ENCODE data around the gene NOB1. TPM values are rescaled to one million over a fixed set of nuclear protein-coding genes. Genes with fewer than 3 reads are reported as not detected.
"Not testable (repeated sequence)": the region's sequence is repeated elsewhere in the genome, so short reads cannot be mapped to it uniquely, and the experiment has no call there.

The NOB1 gene
- total and polyA plus RNA-seq, 5 experiments from 2014 or later = 35.1 to 61.5 (median 59.7) TPM

- H3K9me3 Mint-ChIP-seq = peaks cover 0 to 19% (median 9%) of the 10 kb centered on the region in 9 donors
- peaks cover 9 to 50% (median 45%) of the 10 kb centered on the region in 4 donors for H3K4me1 Mint-ChIP-seq
- no peak overlapping the region for H3K4me3 Mint-ChIP-seq
- no peaks in the 10 kb centered on the region for H3K27me3 Mint-ChIP-seq
- POLR2A ChIA-PET = no interaction called here
- peak overlapping the region in 1 of 10 donors; percentile 16 for H3K27ac Mint-ChIP-seq
- DNase-seq = no peak
- ATAC-seq = no peak
- peaks cover 14 to 34% (median 24%) of the 10 kb centered on the region in 3 donors for H3K36me3 Mint-ChIP-seq
Observed at GRCh38 chr16:69775563-69775962, 20.8 kb upstream of the NOB1 start.

GRCh38 chr16:69773260-69773947 is 18.7 kb upstream of the NOB1 start:
- ATAC-seq = no peak
- peaks cover 14 to 28% (median 24%) of the 10 kb centered on the region in 3 donors for H3K36me3 Mint-ChIP-seq
- H3K4me3 Mint-ChIP-seq = no peak overlapping the region
- H3K27me3 Mint-ChIP-seq = no peaks in the 10 kb centered on the region
- H3K27ac Mint-ChIP-seq = peak overlapping the region in 4 of 10 donors; percentile 8 to 80 (median 17)
- peaks cover 13 to 63% (median 52%) of the 10 kb centered on the region in 4 donors for H3K4me1 Mint-ChIP-seq
- POLR2A ChIA-PET = interaction anchor here (0.6 kb wide), 1 partner anchor 13 kb away, joined by 3 read pairs; no protein-coding TSS in a partner anchor
- DNase-seq = no peak
- peaks cover 0 to 19% (median 9%) of the 10 kb centered on the region in 9 donors for H3K9me3 Mint-ChIP-seq

- H3K4me1 Mint-ChIP-seq = peaks cover 17 to 69% (median 61%) of the 10 kb centered on the region in 4 donors
- H3K27me3 Mint-ChIP-seq = no peaks in the 10 kb centered on the region
- no peak overlapping the region for H3K4me3 Mint-ChIP-seq
- H3K36me3 Mint-ChIP-seq = peaks cover 14 to 25% (median 24%) of the 10 kb centered on the region in 3 donors
- no peak overlapping the region for H3K27ac Mint-ChIP-seq
- ATAC-seq = no peak
- POLR2A ChIA-PET = no interaction called here
- DNase-seq = no peak
- peaks cover 0 to 19% (median 9%) of the 10 kb centered on the region in 9 donors for H3K9me3 Mint-ChIP-seq
Observed at GRCh38 chr16:69771651-69771967, 16.9 kb upstream of the NOB1 start.

GRCh38 chr16:69769404-69769803 is 14.7 kb upstream of the NOB1 start:
- peaks cover 0 to 6% (median 5%) of the 10 kb centered on the region in 3 donors for H3K36me3 Mint-ChIP-seq
- ATAC-seq (no peak), DNase-seq (no peak)
- no peak overlapping the region for H3K4me3 Mint-ChIP-seq
- peaks cover 23 to 72% (median 58%) of the 10 kb centered on the region in 4 donors for H3K4me1 Mint-ChIP-seq
- peaks cover 0 to 2% (median 0%) of the 10 kb centered on the region in 9 donors for H3K9me3 Mint-ChIP-seq
- H3K27me3 Mint-ChIP-seq = no peaks in the 10 kb centered on the region
- POLR2A ChIA-PET = no interaction called here
- peak overlapping the region in 1 of 10 donors; percentile 31 for H3K27ac Mint-ChIP-seq

- H3K27ac Mint-ChIP-seq = peak overlapping the region in 2 of 10 donors; percentile 2 to 63
- no peaks in the 10 kb centered on the region for H3K27me3 Mint-ChIP-seq
- H3K4me3 Mint-ChIP-seq = no peak overlapping the region
- H3K4me1 Mint-ChIP-seq = peaks cover 19 to 69% (median 55%) of the 10 kb centered on the region in 4 donors
- H3K36me3 Mint-ChIP-seq = peaks cover 0 to 2% (median 0%) of the 10 kb centered on the region in 3 donors
- peaks cover 0 to 2% (median 0%) of the 10 kb centered on the region in 9 donors for H3K9me3 Mint-ChIP-seq
- POLR2A ChIA-PET = no interaction called here
- DNase-seq = no peak
- ATAC-seq = no peak
Observed at GRCh38 chr16:69768666-69769065, 13.9 kb upstream of the NOB1 start.

- peak overlapping the region in 3 of 10 donors; percentile 12 to 59 (median 32) for H3K27ac Mint-ChIP-seq
Observed at GRCh38 chr16:69767459-69768229, 12.9 kb upstream of the NOB1 start.

GRCh38 chr16:69763599-69763942 is 8.8 kb upstream of the NOB1 start:
- ATAC-seq (no peak), DNase-seq (no peak)
- Mint-ChIP-seq H3K27me3 (no peaks in the 10 kb centered on the region), H3K4me3 (peak overlapping the region; percentile 78 to 97 (median 87)), H3K27ac (peak overlapping the region; percentile 81 to 99 (median 96)), H3K4me1 (peaks cover 18 to 47% (median 42%) of the 10 kb centered on the region in 4 donors), H3K9me3 (no peaks in the 10 kb centered on the region), H3K36me3 (peaks cover 0 to under 1% (median 0%) of the 10 kb centered on the region in 3 donors)
- POLR2A ChIA-PET = interaction anchor here (0.5 to 2.1 kb wide), 3 partner anchors 9 to 1546 kb away, joined by 4 to 17 read pairs (median 12); partner anchors contain the start of genes NOB1 and NQO1

More at GRCh38 chr16:69767459-69768229, 12.9 kb upstream of the NOB1 start:
- DNase-seq (no peak), ATAC-seq (no peak)
- Mint-ChIP-seq H3K27me3 (no peaks in the 10 kb centered on the region), H3K4me3 (peak overlapping the region in 1 of 10 donors; percentile 7), H3K36me3 (peaks cover 0 to 2% (median 0%) of the 10 kb centered on the region in 3 donors), H3K4me1 (peaks cover 20 to 68% (median 55%) of the 10 kb centered on the region in 4 donors), H3K9me3 (no peaks in the 10 kb centered on the region)
- POLR2A ChIA-PET = no interaction called here

GRCh38 chr16:69762814-69763598 is 8.3 kb upstream of the NOB1 start:
- peak in 7 of 10 donors; percentile 5 to 60 (median 43) for DNase-seq
- Mint-ChIP-seq H3K9me3 (no peaks in the 10 kb centered on the region), H3K4me1 (peaks cover 17 to 46% (median 40%) of the 10 kb centered on the region in 4 donors), H3K27ac (peak overlapping the region; percentile 81 to 99 (median 96)), H3K4me3 (peak overlapping the region; percentile 78 to 97 (median 87)), H3K36me3 (no peaks in the 10 kb centered on the region), H3K27me3 (no peaks in the 10 kb centered on the region)
- ATAC-seq = peak; percentile 52 to 75
- POLR2A ChIA-PET = interaction anchor here (0.5 to 2.1 kb wide), 4 partner anchors 9 to 1546 kb away, joined by 3 to 17 read pairs (median 8); partner anchors contain the start of genes NOB1 and NQO1

GRCh38 chr16:69761983-69762813 is 7.5 kb upstream of the NOB1 start, which contains the start of gene WWP2:
Gene WWP2, plus strand, starts transcription at chr16:69762332. Its CDS starts 24,679 bp downstream, at chr16:69787011.
- peak within 1 kb of the TSS; percentile 87 to 99 (median 98) for H3K27ac Mint-ChIP-seq
- POLR2A ChIA-PET = interaction anchor here (0.6 to 2.1 kb wide), 8 partner anchors 8 to 197 kb away, joined by 3 to 17 read pairs (median 4); partner anchors contain the start of genes NOB1 and NQO1
- peaks cover 13 to 39% (median 35%) of the 10 kb centered on the region in 4 donors for H3K4me1 Mint-ChIP-seq
- no peaks in the 10 kb centered on the region for H3K9me3 Mint-ChIP-seq
- no peaks in the 10 kb centered on the region for H3K27me3 Mint-ChIP-seq
- H3K36me3 Mint-ChIP-seq = no peaks in the 10 kb centered on the region
- DNase-seq (peak; percentile 71 to 90 (median 82)), ATAC-seq (peak; percentile 76 to 82)
- peak within 1 kb of the TSS; percentile 89 to 97 (median 94) for H3K4me3 Mint-ChIP-seq

GRCh38 chr16:69757375-69757774 is 2.6 kb upstream of the NOB1 start:
- H3K36me3 Mint-ChIP-seq, H3K27ac Mint-ChIP-seq, POLR2A ChIA-PET, ATAC-seq, H3K9me3 Mint-ChIP-seq, DNase-seq, H3K27me3 Mint-ChIP-seq, H3K4me3 Mint-ChIP-seq: not testable (repeated sequence)
- peaks cover 9 to 36% (median 29%) of the 10 kb centered on the region in 4 donors for H3K4me1 Mint-ChIP-seq

GRCh38 chr16:69756705-69757104 is 2.0 kb upstream of the NOB1 start:
- H3K27ac Mint-ChIP-seq = peak overlapping the region in 2 of 10 donors; percentile 27 to 66
- H3K27me3 Mint-ChIP-seq = no peaks in the 10 kb centered on the region
- H3K36me3 Mint-ChIP-seq = peaks cover 3 to 9% (median 3%) of the 10 kb centered on the region in 3 donors
- ATAC-seq (no peak), DNase-seq (no peak)
- H3K4me3 Mint-ChIP-seq = peak overlapping the region in 1 of 10 donors; percentile 25
- no peaks in the 10 kb centered on the region for H3K9me3 Mint-ChIP-seq
- H3K4me1 Mint-ChIP-seq = peaks cover 8 to 38% (median 30%) of the 10 kb centered on the region in 4 donors
- POLR2A ChIA-PET = no interaction called here
